ENCODE data around the gene U2AF1L4. TPM values are rescaled to one million over a fixed set of nuclear protein-coding genes. Genes with fewer than 3 reads are reported as not detected.

U2AF1L4 gene
- total RNA-seq, 4 donors from 2014 or later, result 12.6 to 20.0 (median 18.5) TPM

DNA sequence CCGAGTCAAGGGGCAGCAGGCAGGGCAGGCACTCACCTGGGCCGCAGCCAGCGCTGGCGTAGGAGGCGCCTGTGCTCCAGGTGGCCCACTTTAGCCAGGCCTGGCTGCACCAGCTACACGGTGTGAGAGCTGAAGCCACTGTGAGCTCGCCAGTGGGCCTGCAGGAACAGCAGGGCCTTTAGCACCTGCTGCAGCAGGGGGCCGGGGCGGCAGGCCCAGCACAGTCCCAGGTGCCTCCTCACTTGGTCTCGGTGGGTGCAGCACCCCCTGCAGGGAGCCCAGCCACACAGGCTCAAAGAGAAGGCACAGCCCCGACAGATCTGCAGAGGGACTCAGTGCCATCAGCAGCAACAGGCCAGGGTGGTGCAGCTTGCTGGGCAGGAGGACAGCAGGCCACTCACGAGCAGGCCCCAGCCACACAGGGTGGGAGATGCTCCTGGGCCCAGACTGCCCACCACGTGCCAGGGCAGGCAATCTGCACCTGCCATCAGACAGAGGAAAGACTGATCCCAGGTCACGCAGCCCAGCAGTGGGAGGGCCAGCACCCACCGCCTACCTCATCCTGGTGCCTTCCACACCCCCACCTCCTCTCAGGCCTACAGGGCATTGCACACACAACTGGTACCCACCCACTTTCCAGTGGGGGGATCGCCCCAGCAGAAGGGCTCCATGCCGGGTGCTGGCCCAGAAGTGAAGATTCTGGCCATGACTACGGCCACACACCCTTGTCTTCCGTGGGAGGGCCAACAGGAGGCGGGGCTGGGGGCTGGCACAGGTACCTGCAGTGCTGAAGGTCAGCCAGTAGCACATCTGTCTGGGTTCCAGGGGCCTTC is 46.0 kb upstream of the U2AF1L4 start:
- TF ChIP-seq POLR2A (IDR thresholded peaks at IDR 0.05), result no peak
- TF ChIP-seq, protein P1, sequence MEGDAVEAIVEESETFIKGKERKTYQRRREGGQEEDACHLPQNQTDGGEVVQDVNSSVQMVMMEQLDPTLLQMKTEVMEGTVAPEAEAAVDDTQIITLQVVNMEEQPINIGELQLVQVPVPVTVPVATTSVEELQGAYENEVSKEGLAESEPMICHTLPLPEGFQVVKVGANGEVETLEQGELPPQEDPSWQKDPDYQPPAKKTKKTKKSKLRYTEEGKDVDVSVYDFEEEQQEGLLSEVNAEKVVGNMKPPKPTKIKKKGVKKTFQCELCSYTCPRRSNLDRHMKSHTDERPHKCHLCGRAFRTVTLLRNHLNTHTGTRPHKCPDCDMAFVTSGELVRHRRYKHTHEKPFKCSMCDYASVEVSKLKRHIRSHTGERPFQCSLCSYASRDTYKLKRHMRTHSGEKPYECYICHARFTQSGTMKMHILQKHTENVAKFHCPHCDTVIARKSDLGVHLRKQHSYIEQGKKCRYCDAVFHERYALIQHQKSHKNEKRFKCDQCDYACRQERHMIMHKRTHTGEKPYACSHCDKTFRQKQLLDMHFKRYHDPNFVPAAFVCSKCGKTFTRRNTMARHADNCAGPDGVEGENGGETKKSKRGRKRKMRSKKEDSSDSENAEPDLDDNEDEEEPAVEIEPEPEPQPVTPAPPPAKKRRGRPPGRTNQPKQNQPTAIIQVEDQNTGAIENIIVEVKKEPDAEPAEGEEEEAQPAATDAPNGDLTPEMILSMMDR (IDR thresholded peaks at IDR 0.05), result no peak
- WGBS, 2 donors, result 61 to 62% methylated on average over 10 to 18 of the region's 20 CpGs

DNA sequence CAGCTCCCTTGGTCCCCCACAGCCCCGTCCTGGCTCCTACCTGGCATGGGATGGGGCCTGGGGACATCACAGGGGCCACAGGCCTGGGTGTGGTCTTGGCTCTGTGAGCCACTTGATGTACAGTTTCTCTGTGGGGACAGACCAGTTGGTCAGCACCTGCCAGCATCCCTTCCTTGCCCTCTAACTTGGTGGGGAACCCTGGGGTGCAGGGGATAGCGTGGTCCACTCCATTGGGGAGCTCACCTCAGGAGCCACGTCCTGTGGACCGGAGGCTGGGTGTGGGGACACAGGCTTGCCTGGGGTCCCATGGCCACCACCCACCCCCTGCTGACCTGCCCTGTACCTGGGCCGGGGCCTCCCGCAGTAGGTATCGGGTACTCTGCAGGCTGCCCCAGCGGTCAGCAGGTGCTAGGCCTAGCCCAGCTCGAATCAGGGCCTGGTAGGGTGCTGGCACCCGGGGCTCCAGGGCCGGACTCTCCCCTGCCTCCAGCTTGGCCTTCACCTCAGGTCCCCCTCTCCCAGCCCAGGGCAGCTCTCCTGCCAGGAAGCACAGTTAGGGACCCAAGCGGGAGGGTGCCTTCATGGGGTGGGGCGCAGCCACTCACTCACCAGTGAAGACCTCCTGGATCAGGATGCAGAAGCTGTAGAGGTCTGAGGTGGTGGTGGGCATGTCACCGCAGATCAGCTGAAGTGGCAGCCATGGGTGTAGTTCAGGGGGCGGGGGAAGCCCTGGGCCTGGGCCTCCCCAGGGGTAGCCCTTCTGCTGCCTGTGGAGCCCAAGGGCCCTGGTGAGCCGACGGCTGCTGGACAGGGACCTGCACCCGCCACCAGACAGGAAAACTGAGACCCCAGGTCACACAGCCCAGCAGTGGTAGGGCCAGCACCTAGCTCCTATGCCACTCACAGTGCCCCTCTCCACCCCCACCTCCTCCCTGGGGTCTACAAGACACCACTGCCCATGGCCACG is 45.0 kb upstream of the U2AF1L4 start:
- 77 to 90% methylated on average over 8 to 10 of the region's 19 CpGs for WGBS, 2 donors
- intact Hi-C loops (cut with DNase I; ENCODE audit: low total_unique reads), result loop anchor here (5.0 kb wide), 1 partner anchor 607 kb away; no protein-coding TSS in a partner anchor
- DNase-seq (ENCODE audit: low spot score in 2 of 2), result no peak
- TF ChIP-seq, protein P1 (IDR thresholded peaks at IDR 0.05), result no peak
- no peak for TF ChIP-seq POLR2A (IDR thresholded peaks at IDR 0.05)
- H3K4me3 ChIP-seq (ENCODE audit: low read depth, poor library complexity, severe bottlenecking), result no peak overlapping the region

More for the DNA sequence above, 46.0 kb upstream of the U2AF1L4 start:
- intact Hi-C loops (cut with DNase I; ENCODE audit: low total_unique reads), result loop anchor here (5.0 kb wide), 1 partner anchor 606 kb away; no protein-coding TSS in a partner anchor
- no peak for DNase-seq (ENCODE audit: low spot score in 2 of 2)
- H3K4me3 ChIP-seq (ENCODE audit: low read depth, poor library complexity, severe bottlenecking), result no peak overlapping the region

DNA sequence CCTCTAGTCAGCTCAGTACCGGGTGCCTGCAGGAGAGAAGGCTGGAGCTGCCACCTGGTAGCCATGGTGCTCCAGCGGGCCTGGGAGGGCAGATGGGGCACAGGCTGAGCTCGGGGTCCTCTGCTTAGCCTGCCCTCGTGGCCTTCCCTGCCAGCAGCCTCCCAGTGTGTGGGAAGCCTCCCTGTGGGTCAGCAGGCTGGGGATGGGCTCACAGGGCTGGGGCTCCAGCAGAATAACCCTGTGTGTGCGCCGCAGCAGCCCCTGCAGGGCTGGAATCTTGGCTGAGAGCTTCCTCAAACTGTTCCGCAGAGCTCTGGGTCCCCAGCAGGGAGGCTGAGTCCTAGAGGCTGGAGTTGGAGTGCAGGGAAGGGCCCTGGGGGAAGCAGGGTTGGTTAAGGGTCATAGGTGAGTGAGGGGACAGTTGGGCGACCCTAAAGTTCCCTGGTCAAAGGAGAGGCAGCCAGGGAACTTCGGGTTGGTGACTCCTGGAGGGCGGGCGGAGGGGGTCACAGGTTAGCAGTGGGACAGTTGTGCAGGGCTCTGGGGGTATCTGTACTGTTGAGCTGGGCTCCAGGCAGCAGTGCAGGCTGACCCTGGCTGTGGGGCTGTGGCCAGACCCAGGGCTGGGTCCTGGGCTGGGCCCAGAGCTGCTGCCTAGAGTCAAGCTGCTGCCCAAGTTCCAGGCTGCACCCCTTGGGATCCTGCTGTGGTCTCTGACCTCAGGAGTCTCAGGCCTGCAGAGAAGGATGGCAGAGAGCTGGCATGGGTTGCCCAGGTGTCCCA is 44.2 kb upstream of the U2AF1L4 start:
- no peak for DNase-seq (ENCODE audit: low spot score in 2 of 2)
- WGBS, 2 donors, result 79 to 84% methylated on average over 11 of the region's 11 CpGs
- H3K4me3 ChIP-seq (ENCODE audit: low read depth, poor library complexity, severe bottlenecking), result no peak overlapping the region
- TF ChIP-seq, protein P1 (IDR thresholded peaks at IDR 0.05), result no peak
- no peak for TF ChIP-seq POLR2A (IDR thresholded peaks at IDR 0.05)
- intact Hi-C loops (cut with DNase I; ENCODE audit: low total_unique reads), result no loop called here

DNA sequence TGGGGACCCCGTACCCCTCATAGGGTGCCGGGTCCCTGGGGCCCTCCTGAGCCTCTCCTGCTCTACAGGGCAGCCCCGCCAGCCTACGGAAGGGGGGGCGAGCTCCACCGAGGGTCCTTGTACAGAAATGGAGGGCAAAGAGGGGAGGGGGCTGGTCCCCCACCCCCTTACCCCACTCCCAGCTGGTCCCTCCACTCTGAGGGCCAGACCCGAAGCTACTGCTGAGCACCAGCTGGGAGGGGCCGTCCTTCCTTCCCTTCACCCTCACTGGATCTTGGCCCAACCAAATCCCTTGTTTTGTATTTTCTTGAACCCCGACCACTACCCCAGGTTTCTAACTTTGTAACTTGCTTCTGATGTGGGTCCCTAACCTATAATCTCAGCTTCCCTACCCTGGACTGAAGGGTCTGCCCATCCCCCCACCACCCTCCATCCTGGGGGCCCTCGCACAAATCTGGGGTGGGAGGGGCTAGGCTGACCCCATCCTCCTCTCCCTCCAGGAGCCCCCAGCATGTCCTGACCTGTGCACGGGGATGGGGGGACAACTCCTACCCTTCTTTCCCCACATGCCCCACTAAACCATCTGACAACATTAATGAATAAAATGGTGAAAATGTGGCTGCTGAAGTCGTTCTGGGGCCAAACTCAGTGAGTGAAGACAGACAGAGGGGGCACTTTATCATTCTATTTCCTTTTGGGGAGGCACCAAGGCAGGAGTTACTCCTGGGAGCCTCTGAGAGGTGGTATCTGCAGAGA is 43.2 kb upstream of the U2AF1L4 start:
- DNase-seq (ENCODE audit: low spot score in 2 of 2), result no peak
- 82 to 86% methylated on average over 12 of the region's 12 CpGs for WGBS, 2 donors
- intact Hi-C loops (cut with DNase I; ENCODE audit: low total_unique reads), result no loop called here
- no peak overlapping the region for H3K4me3 ChIP-seq (ENCODE audit: low read depth, poor library complexity, severe bottlenecking)
- TF ChIP-seq, protein P1 (IDR thresholded peaks at IDR 0.05), result no peak
- TF ChIP-seq POLR2A (IDR thresholded peaks at IDR 0.05), result no peak
